Inferior parietal cortex (tissue), 1 donor: ENCODE results near the gene CHMP4A.
"Not testable (repeated sequence)": the region's sequence is repeated elsewhere in the genome, so short reads cannot be mapped to it uniquely, and the experiment has no call there.

Experiments
- DNase-seq: peaks from one replicate; pipeline ENCODE4 v3.0.0-alpha.2; 2016; ENCODE audit errors: extremely low spot score

CHMP4A gene

DNA sequence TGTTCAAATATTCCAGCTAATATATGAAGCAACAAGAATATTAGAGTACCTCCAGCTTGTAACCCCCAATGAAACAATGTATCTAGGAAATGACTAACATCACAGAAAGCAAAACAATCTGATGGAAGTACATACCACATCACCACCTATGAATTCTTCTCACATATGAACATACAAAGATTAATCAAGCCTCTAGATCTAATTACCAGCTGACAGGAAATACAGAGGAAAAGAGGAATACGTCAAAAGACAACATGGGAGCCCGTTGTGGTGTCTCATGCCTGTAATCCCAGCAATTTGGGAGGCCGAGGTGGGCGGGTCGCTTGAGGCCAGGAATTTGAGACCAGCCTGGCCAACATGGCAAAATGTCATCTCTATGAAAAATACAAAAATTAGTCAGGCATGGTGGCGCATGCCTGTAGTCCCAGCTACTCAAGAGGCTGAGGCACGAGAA lies 11.4 kb upstream of the CHMP4A start:
- no peak for DNase-seq

DNA sequence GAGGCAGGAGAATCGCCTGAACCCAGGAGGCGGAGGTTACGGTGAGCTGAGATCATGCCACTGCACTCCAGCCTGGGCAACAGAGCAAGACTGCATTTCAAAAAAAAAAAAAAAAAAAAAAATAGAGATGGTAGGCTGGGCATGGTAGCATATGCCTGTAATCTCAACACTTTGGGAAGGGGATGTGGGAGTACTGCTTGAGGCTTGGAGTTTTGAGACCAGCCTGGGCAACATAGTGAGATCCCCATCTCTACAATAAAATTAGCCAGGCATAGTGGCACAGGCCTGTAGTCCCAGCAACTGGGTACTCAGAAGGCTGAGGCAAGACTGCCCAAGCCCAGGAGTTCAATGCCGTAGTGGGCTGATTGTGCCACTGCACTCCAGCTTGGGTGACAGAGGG lies 9.7 kb upstream of the CHMP4A start:
- not testable (repeated sequence) for DNase-seq

DNA sequence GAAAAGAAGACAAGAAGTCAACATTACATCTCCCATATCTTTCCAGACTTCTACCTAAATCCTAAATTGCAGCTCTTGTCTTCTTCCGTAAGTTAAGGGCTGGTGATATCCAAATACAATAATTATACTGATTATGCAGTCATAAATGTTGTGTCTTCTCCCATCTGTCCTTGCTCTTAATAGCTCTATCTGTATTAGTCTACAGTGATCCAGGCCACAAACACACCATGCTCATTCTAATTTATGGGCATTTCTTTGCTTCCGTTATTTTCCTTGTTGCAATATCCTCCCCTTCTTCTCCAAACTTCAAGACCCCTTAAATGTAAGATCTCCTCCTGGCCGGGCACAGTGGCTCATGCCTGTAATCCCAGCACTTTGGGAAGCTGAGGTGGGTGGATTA lies 6.2 kb upstream of the CHMP4A start:
- DNase-seq, result no peak

DNA sequence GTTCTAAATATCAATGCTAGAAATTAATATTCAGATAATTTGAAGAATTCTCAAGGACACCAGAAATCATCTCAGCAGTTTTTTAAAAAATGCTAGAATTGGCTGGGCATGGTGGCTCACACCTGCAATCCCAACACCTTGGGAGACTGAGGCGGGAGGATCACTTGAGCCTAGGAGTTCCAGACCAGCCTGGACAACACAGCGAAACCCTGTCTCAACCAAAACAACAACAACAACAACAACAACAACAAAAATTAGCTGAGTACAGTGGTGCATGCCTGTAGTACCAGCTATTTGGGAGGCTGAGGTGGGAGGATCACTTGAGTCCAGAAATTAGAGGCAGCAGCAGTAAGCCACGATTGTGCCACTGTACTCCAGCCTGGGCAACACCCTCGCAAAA lies 5.8 kb upstream of the CHMP4A start:
- no peak for DNase-seq

DNA sequence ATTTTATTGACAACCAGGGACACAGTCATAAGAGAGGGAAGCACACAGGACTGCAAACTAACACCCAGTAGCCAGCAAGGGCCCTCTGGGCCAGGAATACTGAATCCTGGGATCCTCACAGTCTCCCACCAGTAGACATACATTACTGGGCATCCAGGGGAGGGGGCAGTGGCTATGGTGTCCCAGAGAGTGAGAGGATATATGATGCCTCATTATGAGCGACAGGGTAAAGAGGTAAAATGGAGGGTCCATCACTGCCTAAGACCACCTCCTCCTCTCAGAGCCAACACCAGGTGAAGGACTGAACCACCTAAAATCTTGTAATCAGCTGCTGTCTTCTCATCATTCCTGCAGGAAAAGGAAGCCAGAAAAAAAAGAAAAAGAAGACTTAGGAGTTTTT lies 3.6 kb upstream of the CHMP4A start:
- DNase-seq, result not testable (repeated sequence)

DNA sequence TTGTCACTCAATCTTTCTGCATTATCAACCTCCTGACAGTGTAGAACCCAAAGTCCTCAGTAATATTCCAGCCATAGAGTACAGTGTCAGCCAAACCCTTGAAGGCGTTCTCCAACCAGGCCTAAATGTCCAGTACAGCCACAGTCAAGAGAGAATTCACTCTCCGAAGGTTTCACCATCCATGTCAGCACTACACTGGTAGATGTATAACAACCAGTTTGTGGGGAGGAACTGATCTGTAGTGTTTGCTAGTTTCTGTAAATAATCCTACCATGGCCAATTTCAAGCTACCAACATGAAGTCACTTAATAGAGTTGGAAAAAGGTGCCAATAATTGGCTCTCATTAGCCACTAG lies 3.0 kb upstream of the CHMP4A start:
- no peak for DNase-seq

DNA sequence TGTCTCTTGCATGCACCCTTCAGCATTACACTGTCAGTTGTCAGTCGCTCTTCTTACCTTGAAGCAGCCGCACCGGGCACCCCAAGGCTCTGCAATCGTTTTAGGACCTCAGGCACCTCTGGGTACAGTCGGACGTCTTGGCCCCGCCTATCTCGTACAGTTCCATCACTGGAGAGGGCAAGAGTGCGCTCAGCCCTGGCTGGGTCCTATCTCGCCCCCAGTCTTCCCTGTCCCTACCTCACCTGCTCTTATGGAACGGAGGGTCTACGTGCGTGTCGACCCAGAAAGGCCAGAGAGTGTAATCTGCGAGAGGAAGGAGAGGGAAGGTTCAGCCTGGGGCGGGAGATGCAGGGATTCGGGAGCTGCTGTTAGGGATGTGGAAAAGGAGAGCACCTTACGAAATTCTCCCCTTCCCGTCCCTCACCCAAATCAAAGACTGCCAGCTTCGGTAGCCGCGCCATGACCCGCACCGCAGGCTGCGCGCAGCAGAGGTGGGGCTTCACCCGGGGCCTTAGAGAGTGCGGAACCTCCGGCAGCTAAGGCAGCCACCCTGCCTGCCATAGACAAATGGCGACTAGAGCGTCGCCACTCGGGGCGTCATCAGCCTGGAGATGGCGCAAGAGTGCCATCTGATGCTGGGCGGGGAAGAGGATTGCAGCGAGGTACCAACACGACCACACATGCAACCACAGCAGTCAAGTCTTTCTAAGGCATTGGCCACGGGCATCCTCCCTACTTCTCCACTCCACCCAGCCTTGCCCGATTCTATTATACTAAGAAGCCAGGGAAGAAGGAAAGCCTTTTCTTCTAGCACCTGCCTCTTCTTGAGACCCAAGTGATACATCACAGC lies 2.4 kb upstream of the CHMP4A start, which contains the start of gene MDP1:
Gene MDP1 (minus strand): TSS at position 572 of the 850 bp plus-strand sequence. CDS start 111 bp downstream, at position 461.
- DNase-seq, result peak; percentile 91

DNA sequence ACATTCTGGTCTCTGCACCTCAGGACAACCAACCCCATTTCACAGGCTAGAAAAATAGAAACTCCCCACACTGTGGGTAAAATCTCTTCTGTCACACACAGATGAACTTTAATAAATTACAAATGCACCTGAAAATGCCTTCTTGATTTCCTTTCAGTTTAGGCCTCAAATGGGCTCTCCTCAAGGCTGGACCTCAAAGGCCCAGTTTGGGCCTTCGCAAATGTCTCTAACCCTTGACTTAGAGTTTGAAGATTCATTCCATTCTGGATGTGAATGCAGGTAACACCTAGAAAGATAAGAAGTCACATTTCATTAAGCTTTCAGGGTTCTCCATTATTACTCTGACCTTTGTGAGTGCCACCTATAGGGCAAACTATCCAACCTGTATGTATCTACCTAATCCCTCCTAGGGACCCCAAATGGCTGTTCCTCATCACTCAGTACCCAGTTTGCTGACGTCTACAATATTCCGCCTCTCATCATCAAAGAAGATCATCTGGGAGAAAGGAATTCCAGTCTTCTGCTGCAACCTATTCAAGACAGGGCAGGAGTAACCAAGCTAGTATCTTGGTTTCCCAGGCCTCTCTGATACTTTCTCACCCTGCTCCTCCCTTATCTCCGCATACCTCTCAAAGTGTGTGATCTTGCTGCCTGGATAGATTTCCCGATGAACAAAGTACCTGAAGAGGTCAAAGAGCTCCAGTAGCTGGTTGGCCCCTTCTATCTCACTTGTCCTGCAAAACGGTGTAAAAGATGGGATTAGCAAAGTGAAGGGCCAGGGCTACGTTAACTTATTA lies 776 bp upstream of the CHMP4A start:
- DNase-seq, result no peak

DNA sequence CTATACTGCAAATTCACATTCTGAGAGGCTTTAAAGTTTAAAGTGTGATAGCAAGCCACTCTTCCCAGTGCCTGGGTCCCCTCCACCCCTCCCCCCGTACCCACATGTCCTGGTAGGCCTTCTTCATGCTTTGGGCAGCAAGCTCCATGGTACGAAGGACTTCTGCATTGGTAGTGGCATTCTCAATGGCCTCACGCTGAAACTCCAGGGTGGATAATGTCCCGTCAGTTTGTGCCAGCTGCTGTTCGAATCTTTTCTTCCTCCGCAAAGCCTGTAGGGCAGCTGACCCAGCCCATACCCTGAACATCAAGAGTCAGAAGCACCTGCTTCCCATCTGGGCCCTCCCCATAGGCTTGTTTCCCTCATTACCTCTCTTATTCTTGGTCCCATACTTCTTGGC lies 2.0 kb downstream of the CHMP4A start:
- no peak for DNase-seq

DNA sequence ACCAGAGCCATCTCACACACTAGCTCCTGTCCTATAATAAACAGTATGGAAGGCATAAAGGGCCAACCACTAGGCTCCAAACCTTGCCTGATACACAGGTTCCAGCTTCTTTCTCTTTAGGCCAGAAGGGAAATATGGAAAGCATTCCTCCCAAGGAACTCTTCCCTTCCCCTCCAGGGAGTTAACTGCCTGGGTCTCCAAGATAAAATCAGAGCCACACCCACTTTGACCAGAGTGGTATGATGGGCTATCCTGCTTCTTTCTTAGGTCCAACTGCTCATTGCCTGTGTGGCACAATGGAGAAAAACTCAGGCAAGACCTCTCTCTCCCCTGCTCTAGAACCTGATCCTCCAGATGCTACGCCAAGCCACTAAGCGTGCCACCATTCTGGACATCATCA lies 5.7 kb downstream of the CHMP4A start:
- no peak for DNase-seq

DNA sequence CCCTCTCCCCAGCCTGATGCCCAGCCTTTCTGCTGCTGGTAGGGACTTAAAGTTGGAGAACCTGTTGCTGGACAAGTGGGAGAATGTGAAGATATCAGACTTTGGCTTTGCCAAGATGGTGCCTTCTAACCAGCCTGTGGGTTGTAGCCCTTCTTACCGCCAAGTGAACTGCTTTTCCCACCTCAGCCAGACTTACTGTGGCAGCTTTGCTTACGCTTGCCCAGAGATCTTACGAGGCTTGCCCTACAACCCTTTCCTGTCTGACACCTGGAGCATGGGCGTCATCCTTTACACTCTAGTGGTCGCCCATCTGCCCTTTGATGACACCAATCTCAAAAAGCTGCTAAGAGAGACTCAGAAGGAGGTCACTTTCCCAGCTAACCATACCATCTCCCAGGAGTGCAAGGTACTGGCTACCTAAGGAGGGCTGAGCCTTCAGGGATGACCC lies 6.2 kb downstream of the CHMP4A start:
- DNase-seq, result no peak

DNA sequence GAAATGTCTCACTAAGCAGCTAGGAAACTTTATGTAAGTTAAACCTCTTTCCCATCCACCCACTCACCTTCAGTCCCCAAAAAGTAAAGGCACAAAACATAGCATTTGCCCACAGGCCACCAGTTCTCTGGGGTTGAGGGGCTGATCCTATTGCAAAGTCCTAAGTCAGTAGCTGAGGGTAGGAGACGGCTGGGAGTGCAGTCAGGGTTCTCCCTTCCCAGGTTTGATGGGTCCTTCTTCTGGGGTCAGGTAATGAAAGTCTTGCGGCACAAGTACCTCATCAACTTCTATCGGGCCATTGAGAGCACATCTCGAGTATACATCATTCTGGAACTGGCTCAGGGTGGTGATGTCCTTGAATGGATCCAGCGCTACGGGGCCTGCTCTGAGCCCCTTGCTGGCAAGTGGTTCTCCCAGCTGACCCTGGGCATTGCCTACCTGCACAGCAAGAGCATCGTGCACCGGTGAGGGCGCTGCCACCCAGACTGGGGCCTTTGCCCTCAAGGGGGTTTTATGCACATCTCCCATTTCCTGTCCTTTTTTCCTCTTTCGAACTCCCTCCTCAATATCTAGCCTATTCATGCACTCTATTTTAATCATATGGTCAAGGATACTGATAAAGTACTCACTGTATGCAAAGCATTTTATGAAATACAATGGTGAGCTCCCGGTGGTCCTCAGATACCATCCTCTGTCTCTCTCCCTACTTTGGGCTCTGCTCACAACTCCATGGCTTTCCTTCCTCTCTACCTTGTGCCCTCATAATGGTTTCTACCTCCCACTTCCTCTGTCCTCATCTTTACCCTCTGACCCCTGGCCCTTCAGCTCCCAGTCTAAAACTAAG lies 6.8 kb downstream of the CHMP4A start:
- no peak for DNase-seq

DNA sequence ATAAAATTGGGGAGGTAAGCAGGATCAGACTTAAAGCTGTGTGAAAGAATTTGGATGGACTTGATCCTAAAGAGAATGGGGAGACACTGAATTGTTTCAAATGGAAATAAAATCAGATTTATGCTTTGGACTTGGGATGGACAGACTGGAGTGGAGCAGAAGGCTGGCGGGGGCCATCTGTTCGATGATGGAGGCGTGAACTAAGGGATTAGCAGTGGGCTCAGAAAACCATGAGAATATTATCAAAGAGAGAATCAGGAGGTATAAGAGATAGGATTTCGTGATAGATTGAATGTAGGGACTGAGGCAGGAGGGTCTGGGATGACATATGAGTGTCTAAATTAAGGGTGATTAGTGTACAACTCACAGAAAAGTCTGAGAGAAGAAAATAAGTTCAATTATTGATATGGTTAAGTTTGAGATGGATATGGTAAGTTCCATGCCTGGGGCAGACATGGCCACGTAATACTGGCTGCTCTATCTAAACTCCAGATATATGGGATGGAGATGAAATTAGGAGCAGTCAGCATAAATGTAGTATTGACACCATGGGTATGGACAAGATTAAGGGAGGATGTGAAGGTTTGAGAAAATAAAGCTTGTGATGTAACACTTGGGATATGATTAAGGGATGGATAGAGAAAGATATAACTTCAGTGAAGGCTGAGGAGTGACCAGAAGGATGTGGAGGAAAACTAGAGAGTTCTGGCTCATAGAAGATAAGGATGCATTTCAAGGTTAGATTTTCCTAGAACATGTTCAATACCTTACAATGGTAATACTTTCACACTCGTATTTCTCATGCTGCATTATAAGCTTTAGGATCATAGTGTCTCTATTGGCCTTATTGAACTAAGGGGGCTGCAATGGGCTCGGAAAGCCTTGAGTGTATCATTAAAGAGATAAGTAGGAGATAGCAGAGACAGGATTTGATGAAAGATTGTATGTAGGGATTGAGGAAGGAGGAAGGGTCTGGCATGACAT lies 8.8 kb downstream of the CHMP4A start:
- DNase-seq, result no peak

DNA sequence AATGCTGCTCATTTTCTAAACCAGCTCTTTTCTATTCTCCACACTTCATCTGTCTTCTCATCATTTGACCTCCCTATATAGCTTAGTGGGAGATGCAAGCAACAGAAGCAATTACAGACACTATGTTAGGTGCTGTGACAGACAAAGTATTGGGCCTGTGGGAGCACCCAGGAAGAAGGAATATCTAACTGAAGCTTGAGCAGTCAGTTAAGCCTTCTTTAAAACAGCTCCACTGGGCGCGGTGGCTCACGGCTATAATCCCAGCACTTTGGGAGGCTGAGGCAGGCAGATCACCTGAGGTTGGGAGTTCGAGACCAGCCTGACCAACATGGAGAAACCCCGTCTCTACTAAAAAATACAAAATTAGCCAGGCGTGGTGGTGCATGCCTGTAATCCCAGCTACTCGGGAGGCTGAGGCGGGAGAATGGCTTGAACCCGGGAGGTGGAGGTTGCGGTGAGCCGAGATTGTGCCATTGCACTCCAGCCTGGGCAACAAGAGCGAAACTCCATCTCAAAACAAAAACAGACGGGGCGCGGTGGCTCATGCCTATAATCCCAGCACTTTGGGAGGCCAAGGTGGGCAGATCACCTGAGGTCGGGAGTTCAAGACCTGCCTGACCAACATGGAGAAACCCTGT lies 9.9 kb downstream of the CHMP4A start:
- DNase-seq, result not testable (repeated sequence)

DNA sequence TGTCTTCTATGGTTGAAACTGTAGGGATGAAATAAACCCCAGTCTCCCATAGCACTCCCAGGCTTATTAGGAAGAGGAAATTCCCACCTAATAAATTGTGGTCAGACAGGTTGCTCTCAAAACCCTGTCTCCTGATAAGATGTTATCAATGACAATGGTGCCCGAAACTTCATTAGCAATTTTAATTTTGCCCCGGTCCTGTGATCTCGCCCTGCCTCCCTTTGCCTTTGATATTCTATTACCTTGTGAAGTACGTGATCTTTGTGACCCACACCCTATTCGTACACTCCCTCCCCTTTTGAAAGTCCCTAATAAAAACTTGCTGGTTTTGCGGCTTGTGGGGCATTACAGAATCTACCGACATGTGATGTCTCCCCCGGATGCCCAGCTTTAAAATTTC lies 10.8 kb downstream of the CHMP4A start:
- not testable (repeated sequence) for DNase-seq

DNA sequence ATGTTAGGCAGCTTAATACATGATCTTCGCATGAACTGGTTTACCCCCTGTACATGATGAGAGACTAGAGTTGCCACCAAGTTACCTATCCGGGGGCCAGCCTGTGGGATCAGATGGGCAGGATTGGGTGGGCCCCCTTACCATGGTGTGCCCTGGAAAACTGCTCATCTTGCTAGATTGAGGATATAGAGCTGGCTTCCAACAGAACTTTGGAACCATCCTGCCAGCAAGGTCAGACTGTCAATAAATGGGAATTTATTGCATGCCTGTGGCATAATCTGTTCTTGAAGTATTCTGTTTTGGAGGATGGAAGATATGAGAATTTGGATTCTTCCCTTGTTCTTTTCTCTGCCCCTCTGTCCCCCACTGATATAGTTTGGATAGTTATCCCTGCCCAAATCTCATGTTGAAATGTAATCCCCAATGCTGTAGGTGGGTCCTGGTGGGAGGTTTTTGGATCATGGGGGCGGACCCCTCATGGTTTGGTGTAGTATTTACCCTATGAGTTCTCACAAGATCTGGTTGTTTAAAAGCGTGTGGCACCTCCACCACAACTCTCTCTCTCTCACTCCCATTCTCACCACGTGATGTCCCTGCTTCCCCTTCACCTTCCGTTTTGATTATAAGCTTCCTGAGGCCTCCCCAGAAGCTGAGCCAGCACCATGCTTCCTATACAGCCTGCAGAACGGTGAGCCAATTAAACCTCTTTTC lies 14.3 kb downstream of the CHMP4A start:
- DNase-seq, result no peak

DNA sequence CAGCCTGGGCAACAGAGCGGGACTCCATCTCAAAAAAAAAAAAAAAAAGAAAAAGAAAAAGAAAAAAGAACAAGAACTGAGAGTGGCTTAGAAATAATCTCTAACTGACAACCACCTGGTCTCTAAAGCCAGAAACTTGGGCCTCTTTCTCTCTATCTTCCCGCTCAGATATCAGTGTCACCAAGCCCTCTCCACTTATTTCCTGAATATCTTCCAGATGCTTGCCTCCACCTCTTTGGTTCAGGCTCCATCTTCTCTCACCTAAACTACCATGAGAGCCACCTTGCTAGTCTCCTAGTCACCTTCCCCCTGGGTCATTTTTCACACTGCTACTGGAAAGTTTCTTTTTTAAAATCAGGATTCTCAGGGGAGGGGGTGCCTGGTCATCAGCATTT lies 16.2 kb downstream of the CHMP4A start:
- DNase-seq, result no peak

DNA sequence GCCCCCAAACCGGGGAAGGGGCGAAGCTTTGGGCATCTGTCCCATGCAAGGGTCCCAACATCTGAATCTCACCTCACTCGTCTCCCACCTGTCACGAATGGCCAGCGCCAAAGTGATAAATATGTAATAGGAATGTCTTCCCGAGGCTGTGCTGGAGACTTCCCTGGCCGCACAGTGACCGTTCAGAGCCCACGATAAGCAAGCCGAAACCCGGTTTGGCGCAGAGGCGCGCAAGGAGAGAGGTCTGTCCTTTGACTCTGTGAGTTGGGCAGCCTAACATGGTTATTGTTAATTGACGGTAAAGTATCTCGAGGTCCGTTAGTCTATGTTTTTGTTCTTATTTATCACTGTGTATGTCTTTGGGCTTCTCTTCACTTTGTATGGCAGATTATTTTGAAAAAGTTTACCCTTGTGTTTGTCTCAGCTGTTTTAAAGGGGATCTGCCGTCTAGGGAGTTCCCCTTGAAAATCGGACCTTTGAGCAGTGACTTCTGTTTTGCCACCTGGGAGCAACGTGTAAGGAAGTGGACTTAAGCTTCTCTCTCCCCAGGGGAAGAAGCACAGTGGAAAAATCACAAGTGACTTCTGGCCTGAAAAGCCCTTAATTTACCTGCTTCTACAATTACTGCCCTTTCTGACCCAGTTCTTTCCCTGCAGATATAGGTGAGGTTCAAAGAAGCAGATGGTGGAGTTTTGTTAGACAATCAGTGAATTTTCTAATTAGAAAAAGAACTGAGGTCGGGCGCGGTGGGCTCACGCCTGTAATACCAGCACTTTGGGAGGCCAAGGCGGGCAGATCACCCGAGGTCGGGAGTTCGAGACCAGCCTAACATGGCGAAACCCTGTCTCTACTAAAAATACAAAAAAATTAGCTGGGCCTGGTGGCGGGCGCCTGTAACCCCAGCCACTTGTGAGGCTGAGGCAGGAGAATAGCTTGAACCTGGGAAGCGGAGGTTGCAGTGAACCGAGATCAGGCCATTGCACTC lies 16.9 kb downstream of the CHMP4A start:
- no peak for DNase-seq
